SK-N-SH (cell line): ENCODE measurements around the gene CENPP. TPM values are rescaled to one million over a fixed set of nuclear protein-coding genes. Genes with fewer than 3 reads are reported as not detected.

Experiments used
- CTCF ChIA-PET: fragments of 300-600, 350-600 bp; formaldehyde crosslinking; extraction: SDS; loops from one replicate; lab custom pipeline; 2021; lab: Yijun Ruan, JAX
- POLR2A ChIA-PET: fragments of 350-600 bp; sonication (Branson Sonifier 250); formaldehyde crosslinking; extraction: SDS; loops from one replicate; lab custom pipeline; 2020; ENCODE audit warnings: antibody characterized with exemption, inconsistent platforms; lab: Yijun Ruan, JAX
- DNase-seq: peaks from one replicate; pipeline ENCODE4 v3.0.0; 2012
- H2AFZ ChIP-seq: fragments of 200-600 bp; sonication (generic); 2 replicates; pipeline ENCODE4 v1.8.1; 2016; ENCODE audit warnings: antibody characterized with exemption, mild to moderate bottlenecking, low read depth
- H3F3A ChIP-seq: fragments of 200-600 bp; sonication (generic); replicated peaks from 2 replicates; pipeline ENCODE3; 2016; ENCODE audit warnings: antibody characterized with exemption, mild to moderate bottlenecking; ENCODE audit not compliant: insufficient read depth
- H3K27ac ChIP-seq, 2 experiments: fragments of 200-500 bp in 1 of 2; fragments of 200-600 bp in 1 of 2; sonication (Bioruptor generic) in 1 of 2; sonication (generic), shearing (Covaris generic) in 1 of 2; 2 replicates each; pipeline versions ENCODE4 v1.5.1 to v1.6.1; 2014 to 2016; ENCODE audit warnings: low read depth in 2 of 2, inconsistent platforms in 1 of 2, low read length in 1 of 2, mild to moderate bottlenecking in 1 of 2, mixed read lengths in 1 of 2
- H3K27me3 ChIP-seq: fragments of 200-600 bp; sonication (generic), shearing (Covaris generic); 2 replicates; pipeline ENCODE4 v1.6.1; 2016; ENCODE audit warnings: mixed run types; ENCODE audit not compliant: insufficient read depth
- H3K36me3 ChIP-seq, 2 experiments: fragments of 200-500 bp in 1 of 2; fragments of 200-600 bp in 1 of 2; sonication (Bioruptor generic) in 1 of 2; sonication (generic) in 1 of 2; replicated peaks in 1 of 2; 2 replicates each; pipeline versions ENCODE3 to v1.5.1; 2014 to 2016; ENCODE audit warnings: low read length in 1 of 2, mild to moderate bottlenecking in 1 of 2; ENCODE audit not compliant: insufficient read depth in 2 of 2, control insufficient read depth in 1 of 2
- H3K4me1 ChIP-seq, 2 experiments: fragments of 200-500 bp in 1 of 2; fragments of 200-600 bp in 1 of 2; sonication (Bioruptor generic) in 1 of 2; sonication (generic), shearing (Covaris generic) in 1 of 2; 2 replicates each; pipeline versions ENCODE4 v1.5.1 to v1.6.1; 2014 to 2016; ENCODE audit warnings: low read depth in 1 of 2, low read length in 1 of 2, mixed run types in 1 of 2; ENCODE audit not compliant: insufficient read depth in 2 of 2, control insufficient read depth in 1 of 2
- H3K4me2 ChIP-seq: fragments of 200-600 bp; sonication (generic), shearing (Covaris generic); 2 replicates; pipeline ENCODE4 v1.6.1; 2017; ENCODE audit warnings: mixed run types
- H3K4me3 ChIP-seq, 2 experiments: fragments of 200-500 bp in 1 of 2; fragments of 200-600 bp in 1 of 2; sonication (Bioruptor generic) in 1 of 2; sonication (generic), shearing (Covaris generic) in 1 of 2; 2 replicates each; pipeline versions ENCODE4 v1.5.1 to v1.8.1; 2014 to 2016; ENCODE audit warnings: low read depth in 2 of 2, inconsistent platforms in 1 of 2, low read length in 1 of 2, mild to moderate bottlenecking in 1 of 2, mixed read lengths in 1 of 2, moderate library complexity in 1 of 2
- H3K79me2 ChIP-seq: fragments of 200-600 bp; sonication (generic); 2 replicates; pipeline ENCODE4 v1.8.1; 2017; ENCODE audit warnings: mild to moderate bottlenecking; ENCODE audit not compliant: insufficient read depth
- H3K9ac ChIP-seq: fragments of 200-600 bp; sonication (generic); 2 replicates; pipeline ENCODE4 v1.6.1; 2017; ENCODE audit warnings: mixed run types
- H3K9me2 ChIP-seq: fragments of 200-600 bp; sonication (generic); 2 replicates; pipeline ENCODE4 v1.6.1; 2017; ENCODE audit warnings: mixed run types
- H3K9me3 ChIP-seq: fragments of 200-600 bp; sonication (generic); 2 replicates; pipeline ENCODE4 v1.6.1; 2017; ENCODE audit warnings: mixed run types, mild to moderate bottlenecking, moderate library complexity
- H4K20me1 ChIP-seq: fragments of 200-600 bp; sonication (generic); 2 replicates; pipeline ENCODE4 v1.6.1; 2017; ENCODE audit warnings: mild to moderate bottlenecking, mixed run types; ENCODE audit not compliant: insufficient read depth
- ELF1 ChIP-seq: IDR thresholded peaks from 2 replicates; pipeline ENCODE4 v1.4.0; 2012
- EP300 ChIP-seq, 2 experiments: IDR thresholded peaks; 2 replicates each; pipeline versions ENCODE4 v1.4.0 to v1.6.1; 2012; ENCODE audit warnings: borderline replicate concordance in 1 of 2, low read depth in 1 of 2, low read length in 1 of 2
- FOXM1 ChIP-seq: IDR thresholded peaks from 2 replicates; pipeline ENCODE4 v1.4.0; 2012; ENCODE audit warnings: low read depth, mild to moderate bottlenecking
- MXI1 ChIP-seq: IDR thresholded peaks from 2 replicates; pipeline ENCODE4 v1.6.1; 2012; ENCODE audit warnings: mild to moderate bottlenecking, low read depth, low read length, improper control_type of control experiment
- RXRA ChIP-seq: IDR thresholded peaks from 2 replicates; pipeline ENCODE4 v1.4.0; 2012; ENCODE audit warnings: low read depth, mild to moderate bottlenecking, borderline replicate concordance
- TEAD4 ChIP-seq: IDR thresholded peaks from 2 replicates; pipeline ENCODE4 v1.4.0; 2012; ENCODE audit warnings: mild to moderate bottlenecking, borderline replicate concordance; ENCODE audit not compliant: insufficient read depth
- WGBS: methylation state at CpG from one replicate; pipeline ENCODE4 v1.1.6; 2017; ENCODE audit warnings: low lambda C conversion rate; 5-methylcytosine and 5-hydroxymethylcytosine counted together
- polyA plus RNA-seq, 3 experiments: library from polyadenylated mRNA; depleted of rRNA; stranded (reverse); fragments of >200 nt; gene quantifications; 2 replicates each; pipeline ENCODE4 v1.2.3, GENCODE V29; 2012
- TF ChIP-seq, protein P1 (sequence below): IDR thresholded peaks from 2 replicates; pipeline ENCODE4 v1.4.0; 2012; ENCODE audit warnings: low read depth
- TF ChIP-seq, protein P2 (sequence below): IDR thresholded peaks from 2 replicates; pipeline ENCODE4 v1.6.1; 2012; ENCODE audit warnings: mild to moderate bottlenecking, low read depth, low read length, moderate library complexity

CENPP gene
- polyA plus RNA-seq, 1 of the 3 experiments (the other 2 are of a cell fraction) = 1.3 TPM

DNA sequence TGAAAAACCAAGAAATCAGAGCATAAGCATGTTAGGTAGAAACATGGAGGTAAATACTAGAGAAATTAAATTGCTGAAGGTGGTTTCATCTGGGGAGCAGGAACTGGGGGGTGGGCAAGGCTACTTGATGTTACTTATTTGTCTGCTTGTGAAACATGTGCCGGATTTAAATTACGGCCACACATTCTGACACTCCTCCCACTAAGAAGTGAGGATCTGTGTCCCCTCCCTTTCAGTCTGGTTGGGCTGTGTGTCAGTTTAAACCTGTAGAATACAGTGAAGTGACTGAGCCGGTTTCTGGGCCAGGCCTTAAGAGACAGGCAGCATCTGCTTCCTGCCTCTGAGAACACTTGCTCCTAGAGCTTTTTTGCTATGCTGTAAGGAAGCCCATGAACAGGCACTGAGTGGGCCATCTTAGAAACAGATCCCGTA is 29.9 kb upstream of the CENPP start:
- H4K20me1 ChIP-seq = no peaks in the 10 kb centered on the region
- H3K36me3 ChIP-seq = peaks cover 40 to 47% of the 10 kb centered on the region in 2 experiments
- H3K27me3 ChIP-seq = no peaks in the 10 kb centered on the region
- no peak for TF ChIP-seq TEAD4
- no peak for TF ChIP-seq ELF1
- TF ChIP-seq, protein P1, sequence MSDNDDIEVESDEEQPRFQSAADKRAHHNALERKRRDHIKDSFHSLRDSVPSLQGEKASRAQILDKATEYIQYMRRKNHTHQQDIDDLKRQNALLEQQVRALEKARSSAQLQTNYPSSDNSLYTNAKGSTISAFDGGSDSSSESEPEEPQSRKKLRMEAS = no peak
- TF ChIP-seq MXI1 = no peak
- TF ChIP-seq, all 33 proteins: peak for 0
- H3K4me2 ChIP-seq = no peak overlapping the region
- ChIA-PET POLR2A (no interaction called here), CTCF (interaction anchor here (0.9 kb wide), 1 partner anchor 53 kb away, joined by 3 read pairs; no protein-coding TSS in a partner anchor)
- H3K9ac ChIP-seq = no peak overlapping the region
- no peaks in the 10 kb centered on the region for H3K9me3 ChIP-seq
- 99% methylated on average over 4 of the region's 4 CpGs for WGBS
- no peak for DNase-seq
- no peak overlapping the region for H3K4me3 ChIP-seq
- H3K9me2 ChIP-seq = no peaks in the 10 kb centered on the region
- H2AFZ ChIP-seq = no peak overlapping the region
- H3K27ac ChIP-seq = no peak overlapping the region
- H3K79me2 ChIP-seq = peaks cover 30% of the 10 kb centered on the region
- H3K4me1 ChIP-seq = peaks cover 5 to 15% of the 10 kb centered on the region in 2 experiments; a peak in 3 of 4 replicates
- peaks cover 9% of the 10 kb centered on the region for H3F3A ChIP-seq

DNA sequence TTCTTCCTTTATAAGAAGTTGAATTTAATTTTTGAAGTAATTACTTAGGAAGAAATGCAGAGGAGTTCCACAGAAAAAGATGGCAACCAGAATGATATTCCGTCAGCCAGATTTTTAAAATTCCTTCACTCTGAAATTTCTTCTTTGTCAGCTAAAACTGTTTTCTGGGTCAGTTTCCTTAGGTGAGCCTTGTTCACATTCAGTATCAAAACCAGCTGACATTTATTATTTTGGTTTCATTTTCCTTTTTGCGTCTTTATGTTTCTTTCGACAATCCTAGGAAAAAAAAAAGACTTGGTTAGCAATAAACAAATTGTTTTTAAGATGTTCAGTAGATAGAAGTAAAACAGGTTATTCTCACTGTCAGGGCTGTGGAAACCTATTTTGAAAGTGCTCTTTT is 28.1 kb upstream of the CENPP start:
- H4K20me1 ChIP-seq = no peaks in the 10 kb centered on the region
- no peaks in the 10 kb centered on the region for H3K27me3 ChIP-seq
- H3K4me3 ChIP-seq = no peak overlapping the region
- H3K9me3 ChIP-seq = no peaks in the 10 kb centered on the region
- H3K9ac ChIP-seq = no peak overlapping the region
- H3K4me2 ChIP-seq = no peak overlapping the region
- 96% methylated on average over 3 of the region's 3 CpGs for WGBS
- peaks cover 5% of the 10 kb centered on the region in 2 experiments; a peak in 3 of 4 replicates for H3K4me1 ChIP-seq
- DNase-seq = no peak
- peaks cover 9% of the 10 kb centered on the region for H3F3A ChIP-seq
- TF ChIP-seq FOXM1 = no peak
- no peaks in the 10 kb centered on the region for H3K9me2 ChIP-seq
- H3K36me3 ChIP-seq = peaks cover 52 to 62% of the 10 kb centered on the region in 2 experiments
- POLR2A ChIA-PET = no interaction called here
- H3K27ac ChIP-seq = no peak overlapping the region
- H3K79me2 ChIP-seq = peaks cover 12% of the 10 kb centered on the region
- CTCF ChIA-PET = no interaction called here
- H2AFZ ChIP-seq = no peak overlapping the region

DNA sequence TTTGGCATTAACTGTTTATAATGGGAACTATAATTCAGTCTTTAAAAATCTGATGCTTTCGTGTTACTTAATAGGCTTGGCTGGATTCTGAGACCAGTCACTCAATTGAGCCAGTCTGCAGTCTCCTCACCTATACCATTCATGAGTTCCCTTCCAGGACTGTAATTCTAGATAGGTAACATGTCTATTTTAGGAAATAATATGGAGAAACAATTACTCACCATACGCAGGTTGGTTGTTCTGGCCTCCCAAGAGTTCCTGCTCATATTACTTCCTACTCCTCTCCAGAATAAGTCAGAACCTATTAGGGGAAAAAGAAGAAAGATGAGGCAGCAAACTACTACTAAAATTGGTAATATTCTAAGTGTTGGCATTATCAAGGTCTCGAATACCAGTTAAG is 27.7 kb upstream of the CENPP start:
- Histone ChIP-seq H3K4me2 (no peak overlapping the region), H4K20me1 (no peaks in the 10 kb centered on the region), H3K79me2 (peaks cover 8% of the 10 kb centered on the region), H3K9me3 (no peaks in the 10 kb centered on the region), H3K9ac (no peak overlapping the region), H2AFZ (no peak overlapping the region), H3K27ac (no peak overlapping the region), H3K36me3 (peaks cover 56 to 66% of the 10 kb centered on the region in 2 experiments), H3K27me3 (no peaks in the 10 kb centered on the region), H3K4me1 (peaks cover 4 to 5% of the 10 kb centered on the region in 2 experiments; a peak in 2 of 4 replicates), H3F3A (peaks cover 9% of the 10 kb centered on the region), H3K4me3 (no peak overlapping the region), H3K9me2 (no peaks in the 10 kb centered on the region)
- TF ChIP-seq RXRA (no peak), EP300 (IDR thresholded peaks at IDR 0.05; ENCODE audit: borderline replicate concordance in 1 of 2, low read depth in 1 of 2, low read length in 1 of 2) (no peak), MXI1 (no peak), TEAD4 (no peak)
- TF ChIP-seq, protein P2, sequence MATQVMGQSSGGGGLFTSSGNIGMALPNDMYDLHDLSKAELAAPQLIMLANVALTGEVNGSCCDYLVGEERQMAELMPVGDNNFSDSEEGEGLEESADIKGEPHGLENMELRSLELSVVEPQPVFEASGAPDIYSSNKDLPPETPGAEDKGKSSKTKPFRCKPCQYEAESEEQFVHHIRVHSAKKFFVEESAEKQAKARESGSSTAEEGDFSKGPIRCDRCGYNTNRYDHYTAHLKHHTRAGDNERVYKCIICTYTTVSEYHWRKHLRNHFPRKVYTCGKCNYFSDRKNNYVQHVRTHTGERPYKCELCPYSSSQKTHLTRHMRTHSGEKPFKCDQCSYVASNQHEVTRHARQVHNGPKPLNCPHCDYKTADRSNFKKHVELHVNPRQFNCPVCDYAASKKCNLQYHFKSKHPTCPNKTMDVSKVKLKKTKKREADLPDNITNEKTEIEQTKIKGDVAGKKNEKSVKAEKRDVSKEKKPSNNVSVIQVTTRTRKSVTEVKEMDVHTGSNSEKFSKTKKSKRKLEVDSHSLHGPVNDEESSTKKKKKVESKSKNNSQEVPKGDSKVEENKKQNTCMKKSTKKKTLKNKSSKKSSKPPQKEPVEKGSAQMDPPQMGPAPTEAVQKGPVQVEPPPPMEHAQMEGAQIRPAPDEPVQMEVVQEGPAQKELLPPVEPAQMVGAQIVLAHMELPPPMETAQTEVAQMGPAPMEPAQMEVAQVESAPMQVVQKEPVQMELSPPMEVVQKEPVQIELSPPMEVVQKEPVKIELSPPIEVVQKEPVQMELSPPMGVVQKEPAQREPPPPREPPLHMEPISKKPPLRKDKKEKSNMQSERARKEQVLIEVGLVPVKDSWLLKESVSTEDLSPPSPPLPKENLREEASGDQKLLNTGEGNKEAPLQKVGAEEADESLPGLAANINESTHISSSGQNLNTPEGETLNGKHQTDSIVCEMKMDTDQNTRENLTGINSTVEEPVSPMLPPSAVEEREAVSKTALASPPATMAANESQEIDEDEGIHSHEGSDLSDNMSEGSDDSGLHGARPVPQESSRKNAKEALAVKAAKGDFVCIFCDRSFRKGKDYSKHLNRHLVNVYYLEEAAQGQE = no peak
- POLR2A ChIA-PET = no interaction called here
- WGBS = 94% methylated on average over 3 of the region's 3 CpGs
- CTCF ChIA-PET = interaction anchor here (2.0 kb wide), 1 partner anchor 158 kb away, joined by 9 read pairs; no protein-coding TSS in a partner anchor
- no peak for DNase-seq
